Lung (tissue), 12 donors: ENCODE data around the gene SPSB1. TPM values are rescaled to one million over a fixed set of nuclear protein-coding genes. Genes with fewer than 3 reads are reported as not detected.

Experiments
- ATAC-seq: fragments of 200-7000 bp; cut with Tn5 transposase; one replicate; pipeline ENCODE4 v1.9.1; 2020; ENCODE audit warnings: moderate number of reproducible peaks; ENCODE audit not compliant: insufficient read depth, low FRiP score
- DNase-seq, 3 donors: peaks; one replicate each; pipeline ENCODE4 v3.0.0-alpha.2; 2013 to 2017
- H3K27ac ChIP-seq, 2 donors: one replicate each; pipeline ENCODE4 v1.5.1; 2013; ENCODE audit warnings: mild to moderate bottlenecking in 2 of 2, moderate library complexity in 2 of 2, control low read depth in 1 of 2, inconsistent platforms in 1 of 2, low read depth in 1 of 2, low read length in 1 of 2
- H3K27me3 ChIP-seq, 3 donors: one replicate each; pipeline ENCODE4 v1.5.1; 2013; ENCODE audit warnings: low read length in 2 of 3; ENCODE audit not compliant: control insufficient read depth in 3 of 3, insufficient read depth in 3 of 3
- H3K36me3 ChIP-seq, 4 donors: one replicate each; pipeline ENCODE4 v1.5.1; 2013; ENCODE audit warnings: low read length in 4 of 4, mild to moderate bottlenecking in 1 of 4, moderate library complexity in 1 of 4; ENCODE audit not compliant: control insufficient read depth in 4 of 4, insufficient read depth in 4 of 4
- H3K4me1 ChIP-seq, 5 donors: one replicate each; pipeline ENCODE4 v1.5.1; 2013; ENCODE audit warnings: low read length in 5 of 5, mild to moderate bottlenecking in 2 of 5, moderate library complexity in 1 of 5; ENCODE audit not compliant: control insufficient read depth in 5 of 5, insufficient read depth in 5 of 5
- H3K4me3 ChIP-seq: one replicate; pipeline ENCODE4 v1.5.1; 2013; ENCODE audit warnings: mild to moderate bottlenecking, control low read depth, moderate library complexity
- H3K9ac ChIP-seq, 2 donors: one replicate each; pipeline ENCODE4 v1.5.1; 2013; ENCODE audit warnings: low read length in 2 of 2, control low read depth in 1 of 2; ENCODE audit not compliant: insufficient read depth in 1 of 2
- H3K9me3 ChIP-seq, 4 donors: one replicate each; pipeline ENCODE4 v1.5.1; 2013; ENCODE audit warnings: low read length in 3 of 4, mild to moderate bottlenecking in 1 of 4, moderate library complexity in 1 of 4; ENCODE audit not compliant: control insufficient read depth in 4 of 4, insufficient read depth in 3 of 4
- whole genome bisulfite sequencing, 2 donors: extraction: QIAGEN DNeasy Blood & Tissue Kit; methylation state at CpG; one replicate each; pipeline ENCODE4 v1.1.7; 2013; 5-methylcytosine and 5-hydroxymethylcytosine counted together
- polyA plus RNA-seq, 2 donors: library from polyadenylated mRNA; stranded (reverse); fragments of 200-250 nt; gene quantifications; one replicate each; pipeline ENCODE4 v1.2.1, GENCODE V29; 2013
- total RNA-seq, 2 donors: library from RNA; depleted of rRNA in 1 of 2; stranded (reverse); fragments of >200 nt in 1 of 2; gene quantifications; one replicate each; pipeline ENCODE4 v1.2.1, GENCODE V29; 2014 to 2021
- TF ChIP-seq, protein P1 (sequence below): IDR thresholded peaks from 2 replicates; pipeline ENCODE4 v1.5.1; 2012; ENCODE audit warnings: mild to moderate bottlenecking; ENCODE audit errors: control extremely low read depth, extremely low read depth
- donor health status: control.
- donor health status: control.
- donor health status: Bipolar disorder and iron deficiency.
- donor health status: healthy.
- donor health status: DM: yes; HTN: yes; CAD: no.

SPSB1 gene
- total and polyA plus RNA-seq, 4 donors = 9.5 to 25.9 (median 21.6) TPM

DNA sequence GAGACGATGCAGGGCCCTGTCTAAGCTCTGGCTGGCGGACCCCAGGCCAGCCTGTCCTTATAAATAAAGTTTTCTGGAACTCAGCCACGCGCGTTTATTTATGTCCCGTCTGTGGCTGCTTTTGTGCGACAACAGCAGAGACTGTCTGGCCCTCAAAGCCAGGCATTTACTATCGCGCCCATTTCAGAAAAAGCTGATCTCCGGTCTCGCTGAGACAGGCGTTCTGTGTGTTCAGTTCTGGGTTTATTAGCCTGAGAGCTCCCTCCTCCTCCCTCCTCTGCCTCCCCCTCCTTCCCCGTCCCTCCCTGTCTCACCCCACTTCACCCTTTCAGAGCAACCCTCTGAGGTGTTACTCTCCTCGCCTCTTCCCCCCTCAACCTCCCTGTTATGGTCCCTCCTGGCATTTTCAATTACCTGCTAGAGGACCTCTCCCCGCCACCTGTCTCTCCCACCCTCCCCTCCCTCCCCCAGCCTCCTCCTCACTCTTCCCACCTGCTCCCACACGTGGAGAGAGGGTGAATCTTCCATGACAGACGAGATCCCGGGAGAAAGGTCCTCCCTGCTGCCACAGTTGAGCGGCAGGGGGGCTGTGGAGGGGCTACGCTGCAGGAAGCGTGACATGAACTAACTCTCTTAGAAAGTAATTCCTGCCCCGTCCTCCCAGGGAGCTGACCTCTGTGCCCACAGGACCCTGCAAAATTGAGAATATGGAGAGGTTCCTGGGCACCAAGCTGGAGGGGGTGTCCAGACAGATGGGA, 59.9 kb downstream of the SPSB1 start:
- Histone ChIP-seq H3K27ac (no peak overlapping the region), H3K9ac (no peak overlapping the region), H3K9me3 (peaks cover 0 to 2% (median 0%) of the 10 kb centered on the region in 4 donors), H3K36me3 (peaks cover 0 to 12% (median 5%) of the 10 kb centered on the region in 4 donors), H3K4me3 (no peak overlapping the region), H3K27me3 (no peaks in the 10 kb centered on the region), H3K4me1 (peaks cover 0 to 9% (median 3%) of the 10 kb centered on the region in 5 donors)
- 71 to 79% methylated on average over 22 of the region's 22 CpGs for WGBS, 2 donors
- ATAC-seq = no peak
- TF ChIP-seq, protein P1, sequence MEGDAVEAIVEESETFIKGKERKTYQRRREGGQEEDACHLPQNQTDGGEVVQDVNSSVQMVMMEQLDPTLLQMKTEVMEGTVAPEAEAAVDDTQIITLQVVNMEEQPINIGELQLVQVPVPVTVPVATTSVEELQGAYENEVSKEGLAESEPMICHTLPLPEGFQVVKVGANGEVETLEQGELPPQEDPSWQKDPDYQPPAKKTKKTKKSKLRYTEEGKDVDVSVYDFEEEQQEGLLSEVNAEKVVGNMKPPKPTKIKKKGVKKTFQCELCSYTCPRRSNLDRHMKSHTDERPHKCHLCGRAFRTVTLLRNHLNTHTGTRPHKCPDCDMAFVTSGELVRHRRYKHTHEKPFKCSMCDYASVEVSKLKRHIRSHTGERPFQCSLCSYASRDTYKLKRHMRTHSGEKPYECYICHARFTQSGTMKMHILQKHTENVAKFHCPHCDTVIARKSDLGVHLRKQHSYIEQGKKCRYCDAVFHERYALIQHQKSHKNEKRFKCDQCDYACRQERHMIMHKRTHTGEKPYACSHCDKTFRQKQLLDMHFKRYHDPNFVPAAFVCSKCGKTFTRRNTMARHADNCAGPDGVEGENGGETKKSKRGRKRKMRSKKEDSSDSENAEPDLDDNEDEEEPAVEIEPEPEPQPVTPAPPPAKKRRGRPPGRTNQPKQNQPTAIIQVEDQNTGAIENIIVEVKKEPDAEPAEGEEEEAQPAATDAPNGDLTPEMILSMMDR = no peak
- peak in 2 of 3 donors; percentile 61 to 62 for DNase-seq

DNA sequence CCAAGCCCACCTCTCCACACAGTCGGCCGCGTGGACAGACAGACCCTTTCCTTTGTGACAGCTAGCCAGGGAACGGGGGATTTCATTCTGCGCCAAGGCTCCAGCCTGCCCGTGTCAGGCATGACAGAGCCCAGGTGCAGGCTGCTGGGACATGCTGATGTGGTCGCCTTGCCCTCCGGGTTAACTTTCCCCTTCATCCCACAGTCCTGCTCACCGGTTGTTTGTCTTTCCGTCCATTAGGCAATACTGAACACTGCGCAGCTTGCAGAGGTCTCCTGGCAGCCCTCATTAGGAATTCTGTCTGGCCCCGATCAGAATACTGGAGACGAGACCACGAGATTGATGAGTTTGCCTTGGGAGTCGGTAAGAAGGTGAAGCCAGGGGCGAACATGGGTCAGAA, 62.8 kb downstream of the SPSB1 start:
- Histone ChIP-seq H3K9me3 (peaks cover 0 to under 1% (median 0%) of the 10 kb centered on the region in 4 donors), H3K36me3 (peaks cover 0 to 28% (median 6%) of the 10 kb centered on the region in 4 donors), H3K4me1 (peaks cover 0 to 3% (median 0%) of the 10 kb centered on the region in 5 donors), H3K4me3 (no peak overlapping the region), H3K9ac (no peak overlapping the region), H3K27ac (no peak overlapping the region), H3K27me3 (no peaks in the 10 kb centered on the region)
- WGBS, 2 donors = 88 to 90% methylated on average over 16 of the region's 16 CpGs
- ATAC-seq (no peak), DNase-seq (no peak)
- TF ChIP-seq, protein P1 = no peak

DNA sequence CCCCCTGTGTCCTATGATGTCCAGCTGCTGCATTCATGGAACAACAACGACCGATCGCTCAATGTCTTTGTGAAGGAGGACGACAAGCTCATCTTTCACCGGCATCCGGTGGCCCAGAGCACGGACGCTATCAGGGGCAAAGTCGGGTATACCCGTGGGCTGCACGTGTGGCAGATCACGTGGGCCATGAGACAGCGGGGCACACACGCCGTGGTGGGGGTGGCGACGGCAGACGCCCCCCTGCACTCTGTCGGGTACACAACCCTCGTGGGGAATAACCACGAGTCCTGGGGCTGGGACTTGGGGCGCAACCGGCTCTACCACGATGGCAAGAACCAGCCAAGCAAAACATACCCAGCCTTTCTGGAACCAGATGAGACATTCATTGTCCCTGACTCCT, 63.3 kb downstream of the SPSB1 start:
- TF ChIP-seq, protein P1 = no peak
- Histone ChIP-seq H3K4me3 (no peak overlapping the region), H3K4me1 (peaks cover 0 to 5% (median 0%) of the 10 kb centered on the region in 5 donors), H3K9ac (no peak overlapping the region), H3K27me3 (no peaks in the 10 kb centered on the region), H3K27ac (no peak overlapping the region), H3K36me3 (peaks cover 0 to 28% (median 6%) of the 10 kb centered on the region in 4 donors), H3K9me3 (no peaks in the 10 kb centered on the region)
- no peak for DNase-seq
- ATAC-seq = no peak
- 90 to 95% methylated on average over 24 of the region's 24 CpGs for WGBS, 2 donors
